Stimulated activated CD8-positive, alpha-beta memory T cell treated with anti-CD3 and anti-CD28 coated beads, Interleukin-15, amount 100 ng/mL, for 48 hours (primary cell): Measurements from ENCODE around the gene FSTL4.
"Not testable (repeated sequence)": the region's sequence is repeated elsewhere in the genome, so short reads cannot be mapped to it uniquely, and the experiment has no call there.

ENCODE experiments used
- DNase-seq, 2 donors: peaks; one replicate each; pipeline ENCODE4 v3.0.0-alpha.2; 2020; ENCODE audit warnings: low read depth in 2 of 2

FSTL4 gene

DNA sequence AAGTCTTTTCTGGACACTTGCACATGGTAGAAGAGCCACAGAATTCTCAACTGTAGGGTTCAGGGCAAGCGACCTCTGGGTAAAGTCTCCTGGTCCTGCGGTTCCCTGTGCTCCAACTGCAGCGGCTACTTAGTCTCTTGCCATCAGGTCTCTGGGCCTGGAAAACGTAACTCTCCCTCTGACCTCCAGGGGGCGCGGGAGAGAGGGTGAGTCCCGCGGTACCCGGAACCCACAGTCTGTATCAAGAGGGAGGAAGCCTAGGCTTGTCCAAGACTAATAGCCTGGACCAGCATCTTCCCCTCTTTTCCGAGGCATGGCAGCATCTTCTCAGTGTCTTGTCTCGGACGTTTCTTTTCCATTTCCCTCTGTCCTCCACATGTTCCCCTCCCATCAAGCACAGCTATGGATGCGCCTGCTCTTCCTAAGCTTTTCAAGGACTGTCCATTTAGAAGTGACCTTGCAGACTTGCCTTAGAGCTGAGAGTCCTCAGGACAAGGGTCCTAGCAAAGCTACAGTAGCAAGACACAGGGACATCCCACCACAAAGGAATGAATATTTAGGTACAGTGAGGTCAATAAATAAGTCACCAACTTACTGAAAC, 59.3 kb downstream of the FSTL4 start:
- DNase-seq = peak in 1 of 2 donors; percentile 33

DNA sequence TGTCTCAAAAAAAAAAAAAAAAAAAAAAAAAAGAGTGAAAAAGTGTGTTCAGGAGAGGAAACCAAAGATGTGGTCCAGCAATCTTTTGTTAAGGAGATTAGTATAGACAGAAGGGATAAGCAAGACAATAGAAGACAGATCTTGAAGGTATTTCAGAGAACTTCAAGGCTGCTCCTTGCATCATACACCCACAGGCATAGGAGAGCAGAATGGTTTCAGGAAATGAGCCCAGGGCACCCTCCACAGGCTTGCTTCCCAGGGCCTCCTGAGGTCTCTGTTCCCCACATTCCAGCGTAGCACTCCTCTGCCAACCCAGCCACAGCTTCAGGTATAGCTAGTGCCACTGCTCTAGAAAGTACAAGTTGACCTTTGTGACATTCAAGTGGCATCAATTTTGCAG, 65.8 kb downstream of the FSTL4 start:
- no peak for DNase-seq

DNA sequence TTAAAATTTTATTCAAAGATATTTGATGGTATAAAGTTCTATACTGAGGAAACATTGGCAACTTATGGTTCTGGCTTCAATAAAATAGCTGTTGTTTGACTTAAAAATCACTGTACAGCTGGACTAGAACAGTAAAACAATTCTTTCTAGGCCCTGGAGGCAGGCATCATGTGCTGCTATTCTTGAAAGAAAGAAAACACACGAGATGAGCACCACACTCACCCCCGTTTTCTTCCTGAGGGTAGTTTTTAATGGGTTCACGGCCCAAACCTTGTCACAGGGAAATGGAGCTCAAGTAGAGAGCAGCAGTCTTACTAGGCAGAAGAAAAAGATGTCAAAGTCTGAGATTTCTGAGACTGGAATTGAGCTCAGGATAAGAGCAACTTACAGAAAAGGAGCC, 68.0 kb downstream of the FSTL4 start:
- DNase-seq = no peak

DNA sequence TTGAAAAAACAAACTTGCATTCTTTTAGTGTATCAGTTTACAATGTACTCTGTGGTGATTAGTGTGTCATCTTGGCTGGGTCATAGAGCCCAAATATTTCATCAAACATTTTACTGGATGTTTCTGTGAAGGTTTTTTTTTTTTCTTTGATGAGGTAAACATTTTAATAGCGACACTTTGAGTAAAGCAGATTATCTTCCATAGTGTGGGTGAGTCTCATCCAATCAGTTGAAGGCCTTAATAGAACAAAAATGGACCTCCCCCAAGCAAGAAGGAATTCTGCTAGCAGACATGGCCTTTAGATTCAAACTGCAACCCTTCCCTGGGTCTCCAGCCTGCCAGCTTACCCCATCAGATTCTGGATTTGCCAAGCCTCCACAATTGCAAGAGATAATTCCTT, 72.5 kb downstream of the FSTL4 start:
- DNase-seq = no peak

DNA sequence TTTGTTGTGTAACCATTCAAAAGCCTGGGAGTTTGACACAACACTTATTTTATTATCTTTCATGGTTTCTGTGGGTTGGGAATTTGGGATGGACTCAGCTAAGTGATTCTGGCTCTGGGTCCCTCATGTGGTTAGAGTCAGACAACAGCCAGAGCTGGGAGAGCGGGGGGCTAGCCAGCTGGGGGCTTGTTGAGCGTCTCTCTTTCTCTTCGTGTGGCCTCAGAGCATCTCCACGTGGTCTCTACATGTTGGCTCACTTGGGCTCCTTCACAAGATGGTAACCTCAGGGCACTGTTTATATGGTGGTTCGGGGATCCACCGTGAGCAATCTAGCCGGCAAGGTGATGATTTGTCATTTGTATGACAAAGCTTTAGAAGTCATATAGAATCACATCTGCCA, 73.6 kb downstream of the FSTL4 start:
- DNase-seq = no peak

DNA sequence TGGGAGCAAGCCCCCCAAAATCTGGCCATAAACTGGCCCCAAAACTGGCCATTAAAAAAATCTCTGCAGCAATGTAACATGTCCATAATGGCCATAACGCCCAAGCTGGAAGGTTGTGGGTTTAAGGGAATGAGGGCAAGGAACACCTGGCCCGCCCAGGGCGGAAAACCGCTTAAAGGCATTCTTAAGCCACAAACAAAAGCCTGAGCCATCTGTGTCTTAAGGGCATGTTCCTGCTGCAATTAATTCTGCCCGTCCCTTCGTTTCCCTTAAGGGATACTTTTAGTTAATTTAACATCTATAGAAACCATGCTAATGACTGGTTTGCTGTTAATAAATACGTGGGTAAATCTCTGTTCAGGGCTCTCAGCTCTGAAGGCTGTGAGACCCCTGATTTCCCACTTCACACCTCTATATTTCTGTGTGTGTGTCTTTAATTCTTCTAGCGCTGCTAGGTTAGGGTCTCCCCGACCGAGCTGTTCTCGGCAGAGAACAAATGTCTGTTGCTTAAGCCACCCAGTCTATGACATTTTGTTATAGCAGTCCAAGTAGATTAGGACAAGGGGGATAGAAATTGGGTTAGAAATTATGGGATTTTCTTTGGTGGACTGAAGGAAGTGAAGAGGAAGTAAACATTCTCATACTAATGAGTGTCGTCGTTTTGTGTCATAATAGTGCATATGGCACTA, 77.0 kb downstream of the FSTL4 start:
- not testable (repeated sequence) for DNase-seq

DNA sequence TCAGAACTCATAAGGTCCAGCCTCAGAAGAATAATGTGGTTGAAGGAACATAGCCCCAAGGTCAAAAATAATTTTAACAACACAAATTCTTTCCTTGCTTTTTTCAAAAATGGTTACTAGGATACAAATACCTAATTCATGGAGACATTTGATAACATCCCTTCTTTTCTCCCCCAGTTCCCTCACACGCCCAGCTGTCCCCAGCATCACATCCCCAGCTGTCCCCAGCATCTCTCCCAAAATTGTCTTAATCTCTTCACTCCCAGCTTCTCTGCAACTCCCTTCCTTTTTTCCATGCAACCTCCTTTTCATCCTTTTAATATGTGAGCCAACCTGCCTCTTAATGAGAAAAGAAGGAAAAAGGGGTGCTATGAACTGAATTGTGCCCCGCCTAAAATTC, 77.8 kb downstream of the FSTL4 start:
- no peak for DNase-seq

DNA sequence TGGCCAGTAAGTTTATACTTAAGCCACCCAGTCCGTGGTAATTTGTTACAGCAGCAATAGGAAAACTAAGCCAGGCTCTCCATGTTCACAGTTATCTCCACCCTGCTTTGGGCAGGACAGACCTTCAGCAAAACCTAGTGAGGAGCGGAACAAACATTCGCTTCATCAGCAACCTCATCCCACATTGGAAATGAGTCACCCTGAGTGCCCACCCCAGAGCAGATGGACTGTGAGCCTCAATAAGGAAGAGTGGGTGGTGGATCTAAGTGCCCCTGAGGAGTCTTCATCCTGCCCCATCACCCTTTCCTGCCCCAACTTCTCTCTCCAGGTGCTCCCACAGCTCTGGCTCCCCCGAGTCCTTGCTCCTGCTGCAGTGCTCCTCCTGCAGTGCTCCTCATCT, 78.8 kb downstream of the FSTL4 start:
- no peak for DNase-seq

DNA sequence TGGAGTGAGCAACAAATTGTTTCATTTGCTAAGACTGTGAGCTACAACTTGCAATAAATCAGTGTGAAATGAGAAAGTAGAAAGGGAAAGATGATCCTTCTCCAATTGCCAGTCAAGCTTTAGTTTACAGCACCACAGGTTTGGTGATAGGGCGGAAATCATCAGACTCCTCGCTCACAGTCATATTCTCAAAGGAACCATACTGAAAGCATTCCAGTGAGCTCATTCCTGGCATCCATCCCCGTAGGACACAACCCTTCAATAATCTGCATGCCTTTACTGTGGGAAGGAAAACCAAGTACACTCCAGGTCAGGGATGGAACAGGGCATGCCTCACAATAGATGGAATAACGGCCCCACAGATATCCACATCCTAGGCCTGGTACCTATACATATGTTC, 80.7 kb downstream of the FSTL4 start:
- no peak for DNase-seq

DNA sequence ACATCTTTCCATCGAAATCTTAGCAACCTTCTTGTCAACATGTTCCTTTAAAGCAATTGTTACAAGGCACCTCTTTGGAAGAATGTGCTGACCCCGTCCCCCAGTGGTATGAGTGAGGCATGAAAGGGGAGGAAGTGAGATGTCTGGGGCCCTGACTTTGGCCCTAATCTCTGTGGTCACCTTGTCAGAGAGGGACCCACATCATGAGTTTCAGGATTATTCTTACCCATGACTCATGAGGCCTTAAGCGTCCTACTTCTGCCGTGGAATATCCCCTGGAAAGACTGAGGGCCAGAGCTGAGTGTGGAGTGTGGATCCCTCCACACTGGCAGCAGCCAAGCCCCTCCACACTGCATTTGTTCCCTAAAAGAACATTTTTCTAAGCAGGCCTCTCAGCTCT, 81.2 kb downstream of the FSTL4 start:
- no peak for DNase-seq

DNA sequence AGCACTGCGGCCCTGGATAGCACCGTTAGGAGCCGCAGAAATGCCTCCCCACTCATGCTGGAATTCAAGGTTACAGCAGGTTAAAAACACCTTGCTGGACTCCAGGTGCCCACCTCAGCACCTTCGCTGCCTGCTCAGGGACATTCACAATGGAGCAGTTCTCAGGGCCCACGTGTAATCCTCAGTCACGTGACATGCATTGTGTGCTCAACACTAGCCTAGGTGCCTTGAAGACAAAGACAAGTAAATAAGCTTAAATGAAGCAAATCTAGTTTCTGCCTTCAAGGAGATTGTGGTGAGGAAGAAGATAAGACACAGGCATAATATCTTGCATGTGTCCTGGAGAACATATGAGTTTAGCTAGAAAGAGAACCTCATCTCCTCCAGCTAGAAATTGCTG, 82.1 kb downstream of the FSTL4 start:
- DNase-seq = no peak

DNA sequence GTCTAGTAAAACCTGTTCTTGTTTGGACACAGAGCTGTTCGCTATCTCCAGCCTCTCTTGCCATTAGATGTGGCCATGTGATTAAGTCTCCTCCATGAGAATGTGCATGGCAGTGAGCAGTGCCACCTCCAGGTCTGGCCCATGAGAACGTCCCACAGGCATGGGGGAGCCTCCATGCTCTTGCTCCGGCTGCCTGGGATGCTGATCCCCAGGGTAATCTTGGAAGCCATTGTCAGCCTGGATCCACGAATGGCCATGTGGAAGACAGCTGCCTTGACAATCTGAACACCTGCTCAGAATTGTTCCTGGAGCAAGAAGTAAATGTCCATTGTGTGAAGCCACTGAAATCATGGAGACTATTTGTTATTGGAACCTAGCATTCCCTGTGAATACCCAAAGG, 83.5 kb downstream of the FSTL4 start:
- no peak for DNase-seq

DNA sequence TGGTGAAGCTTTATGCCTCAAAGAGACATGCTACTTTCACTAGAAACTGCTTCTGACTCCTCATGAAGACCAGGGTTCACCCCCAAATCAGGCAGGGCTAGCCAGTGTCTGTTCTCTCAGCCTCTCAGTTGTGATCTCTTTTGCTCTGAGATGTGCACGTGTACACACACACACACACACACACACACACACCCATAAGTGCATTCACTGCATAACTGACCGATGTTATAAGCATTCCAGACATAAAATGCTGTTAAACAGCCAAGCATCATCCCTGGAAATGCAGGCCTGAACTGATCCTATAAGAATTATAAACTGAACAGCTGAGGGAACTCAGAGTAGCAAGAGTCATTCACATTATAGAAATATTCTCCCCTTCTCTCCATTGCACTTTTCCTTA, 85.0 kb downstream of the FSTL4 start:
- no peak for DNase-seq

DNA sequence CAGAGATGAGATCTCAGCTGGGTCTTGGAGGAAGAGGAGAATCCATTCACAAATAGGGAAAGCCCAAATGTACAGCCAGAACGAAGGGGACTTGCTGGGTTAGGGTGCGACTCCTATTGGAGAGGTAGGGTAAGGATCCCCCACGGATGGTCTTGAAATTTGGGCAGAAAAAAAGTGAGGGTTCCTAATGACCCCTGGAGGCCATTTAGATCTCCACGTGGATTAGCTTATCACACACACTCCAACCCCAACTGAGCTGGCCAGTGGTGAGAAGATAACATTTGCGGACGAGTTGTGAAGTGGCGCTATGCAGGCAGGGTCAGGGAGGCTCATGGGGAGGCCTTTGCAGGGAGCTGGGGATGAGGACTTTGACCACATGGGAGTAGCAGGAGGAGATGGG, 86.0 kb downstream of the FSTL4 start:
- DNase-seq = no peak

DNA sequence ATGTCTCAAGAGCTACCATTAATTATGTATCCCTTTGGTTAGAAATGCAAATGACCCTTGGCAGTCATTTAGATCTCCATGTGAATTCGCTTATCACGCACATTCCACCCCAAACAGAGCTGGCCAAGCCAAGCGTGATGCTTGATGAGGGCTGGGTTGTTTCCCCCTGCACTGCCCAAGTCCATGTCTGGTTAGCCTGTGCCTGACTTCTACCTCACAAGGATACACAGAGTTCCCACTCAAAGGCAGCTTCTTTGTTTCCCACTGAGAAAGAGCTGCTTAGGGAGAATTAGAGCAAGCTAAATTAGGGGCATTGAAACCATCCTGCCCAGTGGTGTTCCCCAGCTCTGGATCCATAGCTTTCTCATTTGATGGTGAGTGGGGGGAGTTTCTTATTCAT, 87.2 kb downstream of the FSTL4 start:
- DNase-seq = no peak

DNA sequence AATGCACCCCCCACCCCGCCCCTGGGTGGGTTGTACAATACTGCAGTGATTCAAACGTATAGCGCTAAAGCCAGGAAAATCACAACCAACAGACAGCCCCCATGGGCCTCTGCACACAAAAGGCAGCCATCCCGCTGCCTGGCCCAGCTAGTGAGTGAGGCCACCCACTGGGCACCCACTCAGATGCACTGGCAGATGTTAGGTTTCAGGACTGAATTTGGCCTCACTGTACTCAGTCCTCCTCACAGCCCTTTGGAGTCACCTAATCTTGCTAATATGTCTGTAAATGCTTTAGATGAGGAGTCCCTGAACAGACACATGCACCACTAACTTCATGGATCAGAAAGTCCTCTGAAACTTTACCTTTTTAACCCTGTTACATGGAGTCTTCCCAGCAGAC, 87.7 kb downstream of the FSTL4 start:
- no peak for DNase-seq

DNA sequence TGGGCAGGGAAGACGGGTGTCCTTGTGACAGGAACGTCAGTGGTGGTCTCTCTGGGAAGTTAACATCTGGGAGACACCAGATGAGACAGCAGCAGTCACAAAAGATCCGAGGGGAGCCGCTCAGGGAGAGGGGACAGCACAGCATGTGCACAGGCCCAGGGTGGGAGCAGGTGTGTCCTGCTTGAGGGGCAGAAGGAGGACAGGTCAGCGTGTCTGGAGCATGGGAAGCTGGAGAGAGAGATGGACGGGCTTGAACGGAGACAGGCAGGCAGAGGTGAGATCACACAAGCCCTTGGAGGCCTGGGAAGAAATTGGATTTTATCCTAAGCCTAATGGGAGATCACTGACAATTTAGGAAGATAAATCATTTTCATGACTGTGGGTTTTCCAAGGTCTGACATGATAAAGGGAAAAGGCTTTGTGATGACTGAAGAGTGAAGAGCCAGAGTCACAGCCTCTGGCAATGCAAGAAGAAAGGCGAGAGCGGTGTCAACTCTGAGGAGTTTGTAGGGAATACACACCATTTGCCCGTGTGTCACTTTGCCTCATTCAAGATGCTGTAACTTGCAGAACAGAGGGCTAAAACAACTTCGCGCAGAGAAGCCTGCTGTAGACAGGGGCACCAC, 88.3 kb downstream of the FSTL4 start:
- DNase-seq = no peak

DNA sequence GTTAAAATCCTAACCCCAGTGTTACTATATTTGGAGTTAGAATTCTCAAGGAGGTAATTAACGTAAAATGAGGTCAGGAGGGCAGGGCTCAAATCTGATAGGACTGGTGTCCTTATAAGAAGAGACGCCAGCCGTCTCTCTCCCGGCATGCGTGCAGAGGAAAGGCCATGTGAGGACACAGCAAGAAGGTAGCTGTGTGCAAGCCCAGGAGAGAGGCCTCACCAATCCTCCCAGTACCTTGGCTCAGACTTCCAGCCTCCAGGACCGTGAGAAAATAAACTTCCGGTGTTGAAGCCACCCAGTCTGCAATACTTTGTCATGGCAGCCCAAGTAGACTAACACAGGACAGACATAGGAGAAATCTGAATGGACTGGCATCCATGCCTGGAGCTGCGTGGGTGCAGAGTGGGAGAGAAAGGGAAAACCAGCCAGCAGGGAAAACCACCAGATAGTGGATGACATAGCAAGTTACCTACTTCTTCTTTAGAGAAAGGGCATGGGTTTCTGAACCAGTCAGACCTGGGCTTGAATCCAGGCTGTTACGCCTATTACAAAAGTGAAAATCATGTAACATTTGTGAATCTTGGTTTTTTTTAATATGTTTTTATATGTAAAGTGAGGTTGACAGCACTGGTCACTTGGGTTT, 89.2 kb downstream of the FSTL4 start:
- DNase-seq = no peak

DNA sequence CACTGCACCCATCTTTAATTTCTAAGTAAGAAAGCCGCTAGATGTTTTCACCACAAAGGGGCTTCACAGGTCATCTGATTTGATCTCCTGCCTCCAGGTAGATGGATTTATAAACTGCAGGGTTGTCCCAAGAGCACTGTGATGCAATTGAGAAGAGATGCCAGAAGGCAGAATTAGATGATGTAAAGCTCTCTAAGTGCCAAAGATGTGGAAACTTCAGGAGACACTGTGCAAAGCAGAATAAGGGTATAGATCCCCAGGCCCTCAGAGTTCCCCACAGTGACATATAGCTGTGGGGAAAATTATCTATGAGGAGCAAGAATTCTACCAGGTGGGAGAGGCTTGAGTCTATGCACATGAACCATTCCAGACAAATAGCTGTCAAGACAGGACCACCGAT, 90.5 kb downstream of the FSTL4 start:
- no peak for DNase-seq

DNA sequence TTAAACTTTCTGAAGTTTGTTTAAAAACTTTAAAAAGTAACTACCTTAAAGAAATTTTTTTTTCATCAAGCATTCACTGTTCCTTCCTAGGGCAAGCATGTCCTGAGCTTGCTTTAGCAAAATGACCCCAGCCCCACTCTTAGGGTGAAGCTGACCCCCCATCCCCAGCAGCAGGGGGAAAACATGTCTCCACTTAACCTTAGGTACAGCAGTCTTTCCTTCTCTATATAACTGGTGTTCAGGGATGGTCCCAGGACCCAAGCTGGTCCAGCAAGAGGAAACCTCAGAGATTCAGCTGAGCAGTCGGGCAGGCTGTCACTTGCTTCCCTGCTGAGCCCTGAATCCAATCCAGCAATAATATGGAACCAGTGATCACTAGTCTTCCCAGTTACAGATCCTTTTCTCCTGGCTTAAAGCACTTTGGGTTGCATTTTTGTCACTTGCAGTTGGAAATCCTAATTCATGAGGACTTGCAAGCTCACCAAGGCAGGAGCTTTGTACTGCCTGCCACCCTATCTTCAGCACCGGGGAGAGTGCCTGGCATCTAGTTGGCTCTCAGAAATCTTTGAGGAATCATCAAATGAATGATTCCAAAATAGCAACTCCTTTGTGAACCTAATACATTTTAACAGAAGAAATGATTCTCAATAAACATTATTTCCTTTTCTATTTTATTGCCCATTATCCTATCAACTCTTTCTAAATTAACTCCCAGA, 91.2 kb downstream of the FSTL4 start:
- DNase-seq = no peak

DNA sequence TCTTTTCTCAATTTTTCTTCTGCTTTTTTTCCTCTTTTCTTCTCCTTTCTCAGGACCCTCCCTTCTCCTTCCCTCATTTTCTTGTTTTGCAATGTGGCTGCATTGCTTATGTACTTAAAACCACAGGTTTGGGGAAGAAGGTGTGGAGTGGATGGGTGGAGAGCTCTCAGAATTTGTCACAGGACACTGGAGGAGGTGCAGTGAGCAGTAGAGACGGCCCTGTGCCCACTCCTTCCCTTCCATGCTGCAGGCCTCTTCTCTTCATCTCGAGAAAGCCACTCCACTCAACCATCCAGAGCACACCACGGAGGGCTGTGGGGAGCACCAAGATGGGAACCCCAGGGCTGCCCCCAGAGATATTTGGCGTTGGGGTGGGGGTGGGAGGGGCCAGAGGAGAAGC, 92.3 kb downstream of the FSTL4 start:
- DNase-seq = no peak

DNA sequence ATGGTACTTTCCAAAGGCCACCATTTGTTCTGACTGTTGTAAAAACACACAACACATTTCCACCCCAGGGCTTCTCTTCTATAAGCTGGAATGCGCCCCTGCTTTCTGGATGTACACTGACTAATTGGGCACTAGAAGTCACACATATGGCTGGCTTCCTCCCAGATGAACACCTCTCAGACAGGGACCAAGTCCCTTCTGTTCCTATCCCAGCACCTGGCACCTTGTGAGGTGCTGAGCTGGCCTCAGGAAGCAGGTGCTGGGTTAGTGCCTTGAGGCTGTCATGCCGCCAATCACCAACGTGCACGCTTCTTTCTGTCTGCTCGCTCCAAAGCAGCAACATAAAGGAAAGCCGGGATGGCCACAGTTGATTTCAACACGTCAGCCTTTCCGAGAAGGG, 93.2 kb downstream of the FSTL4 start:
- DNase-seq = no peak
